Measurements from ENCODE around the gene CDC42BPG.

CDC42BPG gene

DNA sequence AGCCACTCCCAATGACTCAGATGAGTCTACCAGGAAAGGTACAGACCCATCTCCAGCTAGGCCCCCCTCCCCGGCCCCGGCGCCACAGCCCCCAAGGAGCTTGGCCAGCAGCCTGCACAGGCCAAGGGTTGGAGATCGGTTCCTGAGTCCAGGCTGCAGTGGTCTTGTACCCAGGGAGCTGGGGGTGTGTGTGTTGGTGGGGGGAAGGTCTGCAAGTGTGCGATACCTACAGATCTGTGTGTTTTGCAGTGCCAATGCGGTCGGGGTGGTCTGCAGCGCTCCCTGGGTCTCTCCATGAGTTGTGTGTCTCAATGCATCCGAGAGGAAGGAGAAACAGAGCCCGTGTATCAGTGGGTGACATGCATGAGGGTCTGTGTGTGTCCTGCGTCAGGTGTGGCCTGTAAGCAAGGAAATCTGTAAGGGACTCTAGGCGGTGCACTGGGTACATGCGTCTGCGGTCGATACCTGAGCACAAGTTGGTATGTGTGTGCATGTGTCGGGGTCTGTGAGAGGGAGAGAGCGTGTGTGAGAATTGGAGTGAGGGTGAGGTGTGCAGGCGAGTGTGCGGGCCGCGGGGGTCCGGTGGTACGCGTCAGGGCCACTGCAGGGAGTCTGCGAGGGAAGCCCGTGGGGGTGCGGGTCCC lies 645 bp downstream of the CDC42BPG start:
- no peaks in the 10 kb centered on the region for H3K9me3 ChIP-seq (ENCODE audit: control insufficient read depth, insufficient read depth, low read depth, low read length)
- peak overlapping the region; percentile 50 for H3K4me3 ChIP-seq (ENCODE audit: low read depth, low read length)
- no peak overlapping the region; the same call in 1 of the 2 replicates for H3K27ac ChIP-seq (ENCODE audit: extremely low read depth, low read depth, low read length)
- 0 out of 2 replicates have a peak, but pooled peaks have one; percentile 21 for TF ChIP-seq ZNF843 (tag by site-specific recombination; IDR thresholded peaks at IDR 0.05)
- TF ChIP-seq ZEB2 (tag by site-specific recombination; IDR thresholded peaks at IDR 0.05), result peak; percentile 25; the same call in 1 of the 2 replicates
- TF ChIP-seq ZNF2 (tag by site-specific recombination; IDR thresholded peaks at IDR 0.05), result peak; percentile 45; the same call in 1 of the 2 replicates
- no peak for TF ChIP-seq KLF1 (tag by site-specific recombination; IDR thresholded peaks at IDR 0.05)
- TF ChIP-seq, protein P1, sequence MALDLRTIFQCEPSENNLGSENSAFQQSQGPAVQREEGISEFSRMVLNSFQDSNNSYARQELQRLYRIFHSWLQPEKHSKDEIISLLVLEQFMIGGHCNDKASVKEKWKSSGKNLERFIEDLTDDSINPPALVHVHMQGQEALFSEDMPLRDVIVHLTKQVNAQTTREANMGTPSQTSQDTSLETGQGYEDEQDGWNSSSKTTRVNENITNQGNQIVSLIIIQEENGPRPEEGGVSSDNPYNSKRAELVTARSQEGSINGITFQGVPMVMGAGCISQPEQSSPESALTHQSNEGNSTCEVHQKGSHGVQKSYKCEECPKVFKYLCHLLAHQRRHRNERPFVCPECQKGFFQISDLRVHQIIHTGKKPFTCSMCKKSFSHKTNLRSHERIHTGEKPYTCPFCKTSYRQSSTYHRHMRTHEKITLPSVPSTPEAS (tag by site-specific recombination; IDR thresholded peaks at IDR 0.05), result no peak
- peak; percentile 79 for TF ChIP-seq GLIS2 (tag by site-specific recombination; IDR thresholded peaks at IDR 0.05)
- 0 out of 2 replicates have a peak, but pooled peaks have one; percentile 55 for TF ChIP-seq ZNF391 (tag by site-specific recombination; IDR thresholded peaks at IDR 0.05; ENCODE audit: borderline replicate concordance, low read depth)
- TF ChIP-seq ZBTB17 (tag by site-specific recombination; IDR thresholded peaks at IDR 0.05), result 0 out of 2 replicates have a peak, but pooled peaks have one; percentile 36
- TF ChIP-seq ZNF48 (tag by site-specific recombination; IDR thresholded peaks at IDR 0.05), result no peak
- TF ChIP-seq GLIS1 (tag by site-specific recombination; IDR thresholded peaks at IDR 0.05), result peak; percentile 82
- TF ChIP-seq YY2 (tag by site-specific recombination; IDR thresholded peaks at IDR 0.05), result no peak
- no peak for TF ChIP-seq ZNF223 (tag by site-specific recombination; IDR thresholded peaks at IDR 0.05)
- TF ChIP-seq ZBTB20 (tag by site-specific recombination; IDR thresholded peaks at IDR 0.05), result peak; percentile 13; the same call in 1 of the 2 replicates
- TF ChIP-seq ZNF624 (tag by site-specific recombination; IDR thresholded peaks at IDR 0.05), result no peak
- peak; percentile 41 for TF ChIP-seq ZNF629 (tag by site-specific recombination; IDR thresholded peaks at IDR 0.05)
- no peak for TF ChIP-seq ZNF660 (tag by site-specific recombination; IDR thresholded peaks at IDR 0.05)
- TF ChIP-seq, protein P2, sequence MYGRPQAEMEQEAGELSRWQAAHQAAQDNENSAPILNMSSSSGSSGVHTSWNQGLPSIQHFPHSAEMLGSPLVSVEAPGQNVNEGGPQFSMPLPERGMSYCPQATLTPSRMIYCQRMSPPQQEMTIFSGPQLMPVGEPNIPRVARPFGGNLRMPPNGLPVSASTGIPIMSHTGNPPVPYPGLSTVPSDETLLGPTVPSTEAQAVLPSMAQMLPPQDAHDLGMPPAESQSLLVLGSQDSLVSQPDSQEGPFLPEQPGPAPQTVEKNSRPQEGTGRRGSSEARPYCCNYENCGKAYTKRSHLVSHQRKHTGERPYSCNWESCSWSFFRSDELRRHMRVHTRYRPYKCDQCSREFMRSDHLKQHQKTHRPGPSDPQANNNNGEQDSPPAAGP (tag by site-specific recombination; IDR thresholded peaks at IDR 0.05), result peak; percentile 24; the same call in 1 of the 2 replicates
- peak; percentile 50; the same call in 1 of the 2 replicates for TF ChIP-seq ZNF600 (tag by site-specific recombination; IDR thresholded peaks at IDR 0.05)
- TF ChIP-seq ZIC2 (tag by site-specific recombination; IDR thresholded peaks at IDR 0.05), result peak; percentile 96
- TF ChIP-seq, protein P3, sequence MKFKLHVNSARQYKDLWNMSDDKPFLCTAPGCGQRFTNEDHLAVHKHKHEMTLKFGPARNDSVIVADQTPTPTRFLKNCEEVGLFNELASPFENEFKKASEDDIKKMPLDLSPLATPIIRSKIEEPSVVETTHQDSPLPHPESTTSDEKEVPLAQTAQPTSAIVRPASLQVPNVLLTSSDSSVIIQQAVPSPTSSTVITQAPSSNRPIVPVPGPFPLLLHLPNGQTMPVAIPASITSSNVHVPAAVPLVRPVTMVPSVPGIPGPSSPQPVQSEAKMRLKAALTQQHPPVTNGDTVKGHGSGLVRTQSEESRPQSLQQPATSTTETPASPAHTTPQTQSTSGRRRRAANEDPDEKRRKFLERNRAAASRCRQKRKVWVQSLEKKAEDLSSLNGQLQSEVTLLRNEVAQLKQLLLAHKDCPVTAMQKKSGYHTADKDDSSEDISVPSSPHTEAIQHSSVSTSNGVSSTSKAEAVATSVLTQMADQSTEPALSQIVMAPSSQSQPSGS (tag by site-specific recombination; IDR thresholded peaks at IDR 0.05; ENCODE audit: low read depth), result no peak
- peak; percentile 33; the same call in 1 of the 2 replicates for TF ChIP-seq ZBTB7A (tag by site-specific recombination; IDR thresholded peaks at IDR 0.05; ENCODE audit: low read depth)
- no peak for TF ChIP-seq ZNF274 (IDR thresholded peaks at IDR 0.05; ENCODE audit: low read length)
- no peak for TF ChIP-seq ZNF274 (tag by site-specific recombination; IDR thresholded peaks at IDR 0.05; ENCODE audit: borderline replicate concordance)
- peak; percentile 29; the same call in 1 of the 2 replicates for TF ChIP-seq ZFHX2 (tag by site-specific recombination; conservative IDR thresholded peaks at IDR 0.05)
- no peak for TF ChIP-seq GLI2 (tag by site-specific recombination; IDR thresholded peaks at IDR 0.05; ENCODE audit: borderline replicate concordance, low read depth)
- TF ChIP-seq OSR2 (tag by site-specific recombination; IDR thresholded peaks at IDR 0.05), result no peak
- CTCF ChIA-PET, result interaction anchor here (0.7 to 2.0 kb wide), 9 partner anchors 10 to 254 kb away, joined by 3 to 5 read pairs (median 4); no protein-coding TSS in a partner anchor
- POLR2A ChIA-PET, result interaction anchor here (0.6 to 1.5 kb wide), 8 partner anchors 9 to 290 kb away, joined by 3 to 9 read pairs (median 3); partner anchors contain the start of genes MEN1, SF1 and ZNHIT2
- no peaks in the 10 kb centered on the region; the same call in 1 of the 2 replicates for H3K4me1 ChIP-seq (ENCODE audit: control insufficient read depth, insufficient read depth, low read length)
- H3K36me3 ChIP-seq (ENCODE audit: control insufficient read depth in 2 of 2, insufficient read depth in 1 of 2, low read length in 2 of 2), result peaks cover 0 to 3% of the 10 kb centered on the region in 2 experiments; a peak in 1 of 3 replicates

Data from HEK293 (cell line).